ENCODE measurements around the gene SUN2. TPM values are rescaled to one million over a fixed set of nuclear protein-coding genes. Genes with fewer than 3 reads are reported as not detected.
"Not testable (repeated sequence)": the region's sequence is repeated elsewhere in the genome, so short reads cannot be mapped to it uniquely, and the experiment has no call there.

The SUN2 gene, protein sequence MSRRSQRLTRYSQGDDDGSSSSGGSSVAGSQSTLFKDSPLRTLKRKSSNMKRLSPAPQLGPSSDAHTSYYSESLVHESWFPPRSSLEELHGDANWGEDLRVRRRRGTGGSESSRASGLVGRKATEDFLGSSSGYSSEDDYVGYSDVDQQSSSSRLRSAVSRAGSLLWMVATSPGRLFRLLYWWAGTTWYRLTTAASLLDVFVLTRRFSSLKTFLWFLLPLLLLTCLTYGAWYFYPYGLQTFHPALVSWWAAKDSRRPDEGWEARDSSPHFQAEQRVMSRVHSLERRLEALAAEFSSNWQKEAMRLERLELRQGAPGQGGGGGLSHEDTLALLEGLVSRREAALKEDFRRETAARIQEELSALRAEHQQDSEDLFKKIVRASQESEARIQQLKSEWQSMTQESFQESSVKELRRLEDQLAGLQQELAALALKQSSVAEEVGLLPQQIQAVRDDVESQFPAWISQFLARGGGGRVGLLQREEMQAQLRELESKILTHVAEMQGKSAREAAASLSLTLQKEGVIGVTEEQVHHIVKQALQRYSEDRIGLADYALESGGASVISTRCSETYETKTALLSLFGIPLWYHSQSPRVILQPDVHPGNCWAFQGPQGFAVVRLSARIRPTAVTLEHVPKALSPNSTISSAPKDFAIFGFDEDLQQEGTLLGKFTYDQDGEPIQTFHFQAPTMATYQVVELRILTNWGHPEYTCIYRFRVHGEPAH
- total RNA-seq, result 100 to 1,000 TPM; 142 to 241 TPM

DNA sequence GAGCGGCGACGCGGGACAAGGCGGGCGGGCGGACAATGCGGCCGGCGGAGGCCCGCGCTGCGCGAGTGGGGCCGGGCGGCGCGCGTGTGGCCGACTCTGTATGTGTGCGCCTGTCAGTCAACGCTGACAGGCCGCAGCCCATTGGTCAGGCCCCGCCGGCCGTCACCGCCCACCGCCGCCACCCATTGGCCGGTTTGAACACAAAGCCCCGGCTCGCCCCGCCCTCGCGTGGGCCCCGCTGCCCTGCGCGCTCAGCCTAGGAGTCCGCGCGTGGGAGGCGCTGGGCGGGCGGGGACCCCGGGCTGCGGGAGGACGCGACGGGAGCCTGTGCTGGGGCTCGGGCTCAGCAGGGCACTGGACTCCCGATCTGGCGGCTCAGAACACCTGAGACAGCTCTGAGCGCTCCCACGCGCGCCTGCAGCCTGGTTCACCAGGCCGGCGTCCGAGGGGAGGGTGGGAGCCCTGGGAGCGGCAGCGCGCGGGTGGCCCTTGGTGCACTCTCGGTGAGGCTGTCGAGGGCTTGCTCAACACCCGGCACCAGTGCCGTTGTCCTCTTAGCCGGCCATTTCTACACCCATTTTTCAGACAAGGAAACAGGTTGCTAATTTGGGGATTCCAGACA is at the start of gene SUN2:
TSS of gene SUN2 (minus strand) at position 88 of the 622 bp plus-strand sequence. CDS start 3,370 bp downstream, outside the sequence.
- Mint-ChIP-seq H3K27ac (peak within 1 kb of the TSS; percentile 98 to 99), H3K9me3 (no peaks in the 10 kb centered on the region), H3K36me3 (peaks cover 41 to 47% of the 10 kb centered on the region in 2 donors)
- ATAC-seq, result peak; percentile 73 to 79
- DNase-seq (ENCODE audit: low spot score in 2 of 2), result peak; percentile 91 to 96

DNA sequence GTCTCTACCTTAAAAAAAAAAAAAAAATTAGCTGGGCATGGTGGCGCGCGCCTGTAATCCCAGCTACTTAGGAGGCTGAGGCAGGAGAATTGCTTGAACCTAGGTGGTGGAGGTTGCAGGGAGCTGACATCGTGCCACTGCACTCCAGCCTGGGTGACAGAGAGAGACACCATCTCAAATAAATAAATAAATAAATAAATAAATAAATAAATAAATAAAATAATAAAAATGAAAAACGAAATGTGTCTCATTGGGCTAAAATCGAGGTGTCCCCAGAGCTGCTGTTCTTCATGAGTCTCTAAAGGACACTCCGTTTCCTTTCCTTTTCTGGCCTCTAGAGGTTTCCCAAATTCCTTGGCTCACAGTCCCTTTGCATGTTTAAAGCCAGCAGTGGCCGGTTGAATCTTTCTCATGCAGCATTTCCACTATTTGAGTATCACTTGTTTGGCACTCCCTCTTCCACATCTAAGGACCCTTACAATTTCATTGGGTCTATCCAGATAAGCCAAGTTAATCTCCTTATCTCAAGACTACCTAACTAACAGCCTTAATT is 49.3 kb upstream of the SUN2 start:
- DNase-seq (ENCODE audit: low spot score in 2 of 2); H3K27ac Mint-ChIP-seq; H3K36me3 Mint-ChIP-seq; H3K9me3 Mint-ChIP-seq; ATAC-seq: not testable (repeated sequence)

DNA sequence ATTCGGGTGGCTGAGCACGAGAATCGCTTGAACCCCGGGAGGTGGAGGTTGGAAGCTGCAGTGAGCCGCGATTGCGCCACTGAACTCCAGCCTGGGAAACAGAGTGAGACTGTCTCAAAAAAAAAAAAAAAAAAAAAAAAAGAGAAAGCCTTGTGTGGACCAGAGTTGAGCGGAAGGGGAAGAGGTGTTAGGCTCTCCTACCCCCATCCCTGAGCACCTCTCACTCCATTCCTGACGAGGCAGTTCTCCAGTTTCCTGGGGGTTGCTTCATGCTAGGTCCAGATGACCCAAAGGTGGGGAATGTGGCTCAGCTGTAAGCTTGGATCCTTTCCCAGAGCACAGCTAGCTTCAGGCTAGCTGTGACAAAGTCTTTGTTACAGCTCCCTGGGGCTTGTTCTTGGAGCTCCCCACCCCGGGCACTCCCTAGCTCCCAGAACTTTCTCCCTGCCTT is 46.9 kb upstream of the SUN2 start:
- DNase-seq (ENCODE audit: low spot score in 2 of 2) (no peak), ATAC-seq (no peak)
- Mint-ChIP-seq H3K27ac (no peak overlapping the region), H3K9me3 (peaks cover 6 to 10% of the 10 kb centered on the region in 2 donors), H3K36me3 (peaks cover 0 to 5% of the 10 kb centered on the region in 2 donors)

DNA sequence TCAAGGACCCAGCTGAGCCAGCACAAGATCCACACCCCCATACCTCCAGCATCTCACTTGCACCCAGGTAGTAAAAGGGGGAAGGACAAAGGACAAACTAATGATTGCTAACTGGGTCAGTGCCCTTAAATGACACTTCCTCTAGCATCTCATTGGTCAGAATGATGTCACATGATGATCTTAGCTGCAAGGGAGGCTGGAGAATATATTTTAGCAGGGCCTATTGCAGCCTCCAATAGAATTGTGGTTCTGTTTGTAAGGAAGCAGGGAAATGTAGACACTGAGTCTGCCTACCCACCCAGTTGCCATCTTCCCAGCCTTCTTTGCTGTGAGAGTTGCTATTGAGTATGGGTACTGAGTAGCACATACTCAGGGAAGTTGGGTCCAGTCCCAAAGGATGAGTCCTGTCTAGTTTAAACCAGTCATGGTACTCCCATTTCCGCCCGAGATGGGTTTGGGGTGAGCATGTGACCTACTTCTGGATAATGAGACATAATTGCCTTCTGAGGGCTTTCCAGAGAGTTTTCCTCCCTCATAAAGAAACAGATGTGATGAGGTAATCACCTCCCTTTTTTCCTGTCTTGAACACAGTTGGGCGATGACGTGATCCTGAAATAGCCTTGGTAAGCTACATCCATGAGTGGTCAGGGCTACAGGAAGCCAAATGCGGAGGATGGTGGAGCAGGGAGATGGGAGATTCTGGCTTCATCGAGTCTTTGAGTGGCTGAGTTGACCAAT is 43.6 kb upstream of the SUN2 start:
- DNase-seq (ENCODE audit: low spot score in 2 of 2), result no peak
- H3K36me3 Mint-ChIP-seq, result peaks cover 0 to 5% of the 10 kb centered on the region in 2 donors
- H3K27ac Mint-ChIP-seq, result no peak overlapping the region
- no peak for ATAC-seq
- peaks cover 6 to 10% of the 10 kb centered on the region in 2 donors for H3K9me3 Mint-ChIP-seq

DNA sequence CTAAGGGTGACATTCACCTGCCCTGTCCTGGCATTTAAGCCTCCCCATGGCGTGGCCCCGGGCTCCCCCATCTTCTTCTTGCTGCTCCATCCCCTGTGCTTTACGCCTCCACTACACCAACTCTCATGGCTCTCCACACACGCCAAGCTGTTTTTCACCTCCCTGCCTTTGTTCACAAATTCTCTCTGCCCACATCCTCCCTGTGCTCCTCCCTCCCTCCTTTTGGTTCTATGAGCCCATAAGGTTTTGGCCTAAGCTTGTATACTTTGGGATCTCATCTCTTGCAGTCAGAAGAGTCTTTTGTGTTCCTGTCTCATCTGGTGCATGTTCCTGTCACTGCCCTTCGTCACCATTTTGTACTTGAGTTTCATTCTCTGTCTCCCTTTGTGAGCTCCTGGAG is 42.7 kb upstream of the SUN2 start:
- no peak for DNase-seq (ENCODE audit: low spot score in 2 of 2)
- no peak for ATAC-seq
- Mint-ChIP-seq H3K9me3 (peaks cover 6 to 10% of the 10 kb centered on the region in 2 donors), H3K36me3 (peaks cover 0 to 5% of the 10 kb centered on the region in 2 donors), H3K27ac (no peak overlapping the region)

GRCh38 chr22:38796262-38796957 is 40.6 kb upstream of the SUN2 start:
- Mint-ChIP-seq H3K27ac (no peak overlapping the region), H3K9me3 (peaks cover 6 to 10% of the 10 kb centered on the region in 2 donors), H3K36me3 (peaks cover 0 to 5% of the 10 kb centered on the region in 2 donors)
- DNase-seq (ENCODE audit: low spot score in 2 of 2), result no peak
- no peak for ATAC-seq

DNA sequence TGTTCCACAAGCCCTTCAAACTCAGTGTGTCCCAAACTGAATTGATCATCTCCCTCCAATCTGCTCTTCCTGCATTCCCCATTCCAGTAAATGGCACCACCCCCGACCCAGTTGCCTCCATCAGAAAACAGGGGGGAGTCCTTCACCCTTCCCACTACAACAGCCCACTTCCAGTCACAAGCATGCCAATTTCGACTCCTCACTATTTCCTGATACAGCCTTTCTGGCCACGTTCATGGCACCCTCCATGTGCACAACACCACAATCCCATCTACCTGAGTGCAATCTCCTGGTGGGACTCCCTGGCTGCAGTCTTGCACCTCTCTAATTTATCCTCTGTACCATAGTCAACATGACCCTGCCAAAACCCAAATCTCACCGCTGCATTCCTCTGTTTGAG is 39.8 kb upstream of the SUN2 start:
- Mint-ChIP-seq H3K36me3 (peaks cover 0 to 5% of the 10 kb centered on the region in 2 donors), H3K9me3 (peaks cover 6 to 10% of the 10 kb centered on the region in 2 donors), H3K27ac (peak overlapping the region in 1 of 2 donors; percentile 6)
- ATAC-seq (no peak), DNase-seq (ENCODE audit: low spot score in 2 of 2) (no peak)

GRCh38 chr22:38793721-38794466 is 38.1 kb upstream of the SUN2 start, which contains the start of gene DNAL4:
TSS of gene DNAL4 (minus strand) at chr22:38794143. CDS start at chr22:38782731, 11,412 bp downstream.
- Mint-ChIP-seq H3K9me3 (peaks cover 5 to 10% of the 10 kb centered on the region in 2 donors), H3K27ac (peak within 1 kb of the TSS; percentile 93 to 99), H3K36me3 (peaks cover 0 to 3% of the 10 kb centered on the region in 2 donors)
- ATAC-seq, result peak; percentile 98
- peak; percentile 88 for DNase-seq (ENCODE audit: low spot score in 2 of 2)

DNA sequence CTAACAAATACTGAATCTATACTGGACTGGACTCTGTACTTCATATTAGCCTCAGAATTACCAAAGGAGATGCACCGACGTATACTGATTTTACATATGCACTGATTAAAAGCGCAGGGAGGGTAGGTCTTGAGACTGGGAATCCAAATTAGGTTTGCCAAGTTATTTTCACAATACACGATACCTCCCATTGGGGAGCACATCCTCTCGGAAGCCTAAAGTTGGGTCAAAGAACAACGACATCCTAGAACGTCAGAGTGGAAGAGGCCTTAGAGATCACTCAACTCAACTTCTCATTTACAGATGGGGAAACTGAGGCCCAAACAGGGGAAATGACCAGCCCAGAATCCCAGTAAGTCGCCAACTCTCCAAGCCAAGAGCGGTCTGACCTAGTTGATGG is 37.5 kb upstream of the SUN2 start:
- Mint-ChIP-seq H3K9me3 (peaks cover 0 to 4% of the 10 kb centered on the region in 2 donors), H3K27ac (peak overlapping the region; percentile 93 to 99), H3K36me3 (no peaks in the 10 kb centered on the region)
- ATAC-seq (no peak), DNase-seq (ENCODE audit: low spot score in 2 of 2) (no peak)

DNA sequence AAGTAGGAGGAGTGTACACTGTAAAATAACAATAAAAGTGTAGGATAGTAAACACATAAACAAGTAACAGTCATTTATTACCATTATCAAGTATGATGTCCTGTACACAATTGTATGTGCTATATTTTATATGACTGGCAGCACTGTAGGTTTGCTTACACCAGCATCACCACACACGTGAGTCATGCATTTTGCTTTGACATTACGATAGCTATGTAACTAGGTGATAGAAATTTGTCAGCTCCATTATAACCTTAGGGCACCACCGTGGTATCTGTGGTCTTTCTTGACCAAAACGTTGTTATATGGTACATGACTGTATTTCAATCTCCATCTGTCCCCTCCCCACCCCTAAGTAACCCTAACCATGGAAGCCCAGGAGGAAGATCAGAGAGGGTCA is 37.0 kb upstream of the SUN2 start:
- ATAC-seq, result peak in 1 of 2 donors; percentile 30
- H3K27ac Mint-ChIP-seq, result peak overlapping the region; percentile 93 to 99

GRCh38 chr22:38789606-38790005 is 33.8 kb upstream of the SUN2 start:
- H3K27ac Mint-ChIP-seq, result no peak overlapping the region
- ATAC-seq (no peak), DNase-seq (ENCODE audit: low spot score in 2 of 2) (no peak)
- H3K36me3 Mint-ChIP-seq, result no peaks in the 10 kb centered on the region
- no peaks in the 10 kb centered on the region for H3K9me3 Mint-ChIP-seq

More for the DNA sequence above, 37.0 kb upstream of the SUN2 start:
- DNase-seq (ENCODE audit: low spot score in 2 of 2), result peak in 1 of 2 donors; percentile 15
- no peaks in the 10 kb centered on the region for H3K36me3 Mint-ChIP-seq
- H3K9me3 Mint-ChIP-seq, result no peaks in the 10 kb centered on the region

DNA sequence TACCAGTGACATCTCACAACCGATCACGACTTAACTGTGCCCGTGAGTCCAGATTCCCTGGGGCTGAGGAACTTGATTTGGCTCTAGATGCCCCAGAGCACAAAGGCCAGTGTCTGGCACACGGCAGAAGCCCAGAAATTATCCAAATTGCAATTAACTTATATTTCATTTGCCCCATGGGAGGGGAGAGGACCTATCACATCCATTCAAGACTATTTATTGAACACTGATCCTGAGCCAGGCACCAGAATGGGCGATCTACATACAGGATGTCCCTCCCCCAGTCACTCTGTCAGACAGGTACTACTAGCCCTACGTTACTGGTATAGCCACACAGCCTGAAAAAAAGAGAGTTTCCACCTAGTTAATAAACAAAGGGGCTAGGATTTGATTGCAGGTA is 33.0 kb upstream of the SUN2 start:
- no peak for ATAC-seq
- Mint-ChIP-seq H3K36me3 (no peaks in the 10 kb centered on the region), H3K27ac (no peak overlapping the region), H3K9me3 (no peaks in the 10 kb centered on the region)
- DNase-seq (ENCODE audit: low spot score in 2 of 2), result no peak

DNA sequence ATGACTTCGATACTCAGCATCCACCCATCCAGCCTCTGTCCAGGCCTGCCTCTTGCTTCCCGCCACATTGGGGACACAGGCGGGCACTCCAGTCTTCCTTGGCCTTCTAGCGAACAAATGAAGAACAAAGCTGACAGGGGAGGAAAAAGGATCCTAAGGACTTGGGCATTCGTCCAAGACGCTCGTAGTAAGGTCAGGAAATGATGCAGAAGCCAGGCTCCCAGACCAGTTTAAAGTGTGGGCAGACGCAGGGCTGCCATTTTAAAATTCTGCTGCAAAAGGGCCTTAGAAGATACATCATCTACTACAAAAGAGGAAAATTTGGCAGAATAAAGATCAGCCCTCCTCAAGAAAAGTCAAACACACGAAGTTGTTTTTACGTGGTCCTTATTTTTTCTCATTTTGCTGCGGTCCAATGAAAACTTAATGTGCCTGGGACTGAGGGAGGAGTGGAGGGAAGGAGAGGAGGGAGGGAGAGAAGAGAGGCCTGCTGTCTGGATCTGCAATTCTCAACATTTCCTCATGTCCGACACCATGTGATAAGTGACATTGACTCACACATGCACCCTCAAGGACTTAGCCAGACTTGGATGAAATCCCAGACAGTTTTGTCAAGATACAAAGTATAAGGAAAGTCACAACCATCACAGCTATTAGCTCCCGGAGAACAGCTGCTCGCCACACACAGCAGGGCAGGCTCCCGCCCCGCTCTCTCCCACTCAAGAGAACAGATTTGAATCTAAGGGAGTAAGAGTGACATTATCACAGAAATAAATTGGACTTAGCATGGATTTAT is 32.4 kb upstream of the SUN2 start:
- no peak overlapping the region for H3K27ac Mint-ChIP-seq
- H3K9me3 Mint-ChIP-seq, result no peaks in the 10 kb centered on the region
- H3K36me3 Mint-ChIP-seq, result no peaks in the 10 kb centered on the region
- DNase-seq (ENCODE audit: low spot score in 2 of 2) (no peak), ATAC-seq (no peak)

DNA sequence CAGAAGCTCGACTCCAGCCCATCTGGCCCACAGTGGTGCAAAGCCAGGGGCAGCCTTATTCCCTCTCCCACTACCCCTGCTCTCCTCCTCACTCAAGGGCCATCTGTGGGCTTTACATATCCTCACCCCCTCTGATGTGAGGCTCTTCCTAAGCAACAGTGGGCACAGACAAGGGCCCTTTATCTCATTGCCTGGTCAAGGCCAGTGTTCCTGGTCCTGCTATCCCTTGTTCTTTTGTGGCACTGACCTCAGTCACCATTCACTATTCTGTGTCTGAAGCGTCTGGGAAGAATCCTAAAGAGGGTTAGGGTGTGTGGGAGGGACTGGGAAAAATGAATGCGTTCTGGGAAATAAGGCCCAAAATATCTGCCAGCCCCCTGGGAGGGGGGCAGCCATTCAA is 30.8 kb upstream of the SUN2 start:
- Mint-ChIP-seq H3K36me3 (no peaks in the 10 kb centered on the region), H3K9me3 (no peaks in the 10 kb centered on the region), H3K27ac (no peak overlapping the region)
- ATAC-seq, result no peak
- DNase-seq (ENCODE audit: low spot score in 2 of 2), result no peak

All from activated naive CD4-positive, alpha-beta T cell treated with anti-CD3 and anti-CD28 coated beads, Interleukin-2, amount 50 U/mL, for 72 hours (primary cell).